NCI-H345 treated with DMSO at 0.1 percent for 48 hours (cell line): ENCODE results near the gene KCNQ5.

Experiments
- DNase-seq: peaks from one replicate; lab custom pipeline; 2025; ENCODE audit not compliant: unreplicated experiment; lab: John Stamatoyannopoulos, UW

Gene KCNQ5

GRCh38 chr6:72792692-72793091, 170.8 kb downstream of the KCNQ5 start:
- DNase-seq, result no peak

- DNase-seq, result no peak
Measured at GRCh38 chr6:72793641-72794395, 172.0 kb downstream of the KCNQ5 start.

GRCh38 chr6:72798196-72798595, 176.3 kb downstream of the KCNQ5 start:
- DNase-seq, result no peak

- DNase-seq, result no peak
Measured at GRCh38 chr6:72809746-72810379, 188.0 kb downstream of the KCNQ5 start.

- DNase-seq, result no peak
Measured at GRCh38 chr6:72810571-72811280, 188.9 kb downstream of the KCNQ5 start.

GRCh38 chr6:72811971-72812421, 190.1 kb downstream of the KCNQ5 start:
- no peak for DNase-seq

- DNase-seq, result no peak
Measured at GRCh38 chr6:72813807-72814596, 192.1 kb downstream of the KCNQ5 start.

- no peak for DNase-seq
Measured at GRCh38 chr6:72816022-72816421, 194.2 kb downstream of the KCNQ5 start.

GRCh38 chr6:72817208-72817607, 195.3 kb downstream of the KCNQ5 start:
- no peak for DNase-seq

GRCh38 chr6:72819609-72820008, 197.7 kb downstream of the KCNQ5 start:
- DNase-seq, result no peak

- DNase-seq, result no peak
Measured at GRCh38 chr6:72820153-72820552, 198.3 kb downstream of the KCNQ5 start.

- no peak for DNase-seq
Measured at GRCh38 chr6:72820906-72821305, 199.0 kb downstream of the KCNQ5 start.

- no peak for DNase-seq
Measured at GRCh38 chr6:72822023-72822422, 200.2 kb downstream of the KCNQ5 start.

- DNase-seq, result no peak
Measured at GRCh38 chr6:72822691-72823090, 200.8 kb downstream of the KCNQ5 start.

- no peak for DNase-seq
Measured at GRCh38 chr6:72824833-72825232, 203.0 kb downstream of the KCNQ5 start.

GRCh38 chr6:72825315-72825911, 203.5 kb downstream of the KCNQ5 start:
- DNase-seq, result no peak

- no peak for DNase-seq
Measured at GRCh38 chr6:72826037-72826436, 204.2 kb downstream of the KCNQ5 start.

GRCh38 chr6:72826744-72827438, 205.0 kb downstream of the KCNQ5 start:
- no peak for DNase-seq

- no peak for DNase-seq
Measured at GRCh38 chr6:72828904-72829303, 207.0 kb downstream of the KCNQ5 start.

GRCh38 chr6:72832271-72832670, 210.4 kb downstream of the KCNQ5 start:
- DNase-seq, result no peak
